ENCODE results near the gene SMYD3. TPM values are rescaled to one million over a fixed set of nuclear protein-coding genes. Genes with fewer than 3 reads are reported as not detected.

The SMYD3 gene
- polyA plus RNA-seq, 1 donor from 2014 or later = 48.6 TPM

DNA sequence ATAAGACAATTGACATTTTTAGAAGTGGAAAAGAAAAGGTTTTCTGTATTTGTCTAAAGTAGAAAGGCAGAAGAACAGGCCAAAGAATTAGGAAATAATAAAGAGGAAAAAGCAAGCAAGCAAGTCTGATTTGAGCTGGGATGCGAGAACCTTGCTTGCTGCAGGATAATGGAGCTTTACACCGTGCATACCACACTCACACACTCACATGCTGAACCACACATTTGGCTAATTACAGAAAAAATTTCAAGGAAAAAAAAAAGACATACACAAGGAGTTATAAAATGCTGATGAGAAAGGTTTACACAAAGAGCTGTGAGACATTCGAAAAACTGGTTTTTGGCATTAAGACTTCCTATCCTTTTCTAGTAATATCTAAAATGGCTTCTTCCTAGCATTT lies 758.4 kb downstream of the SMYD3 start:
- Histone ChIP-seq H3F3A (ENCODE audit: insufficient read depth, low read length, poor library complexity, severe bottlenecking) (no peaks in the 10 kb centered on the region), H3K9ac (ENCODE audit: low read length) (no peak overlapping the region), H3K27me3 (ENCODE audit: insufficient read depth, low read depth, low read length) (no peaks in the 10 kb centered on the region), H3K9me2 (ENCODE audit: insufficient read depth, low read length) (no peaks in the 10 kb centered on the region), H2AFZ (ENCODE audit: low read depth, low read length) (no peak overlapping the region), H3K27ac (ENCODE audit: low read length) (no peak overlapping the region), H4K20me1 (ENCODE audit: insufficient read depth) (no peaks in the 10 kb centered on the region), H3K36me3 (ENCODE audit: insufficient read depth, low read length) (no peaks in the 10 kb centered on the region), H3K79me2 (replicated peaks; ENCODE audit: insufficient read depth, low read length) (no peaks in the 10 kb centered on the region), H3K4me2 (ENCODE audit: low read length) (no peak overlapping the region), H3K9me3 (ENCODE audit: low read length) (no peaks in the 10 kb centered on the region), H3K4me3 (ENCODE audit: low read length) (no peak overlapping the region)
- TF ChIP-seq SMC3 (conservative IDR thresholded peaks at IDR 0.05; ENCODE audit: poor library complexity) (no peak), RAD21 (conservative IDR thresholded peaks at IDR 0.05) (no peak), REST (IDR thresholded peaks at IDR 0.05; ENCODE audit: borderline replicate concordance) (no peak), EP300 (conservative IDR thresholded peaks at IDR 0.05; ENCODE audit: poor library complexity, severe bottlenecking) (no peak), POLR2AphosphoS5 (IDR thresholded peaks at IDR 0.05) (no peak), TAF1 (IDR thresholded peaks at IDR 0.05; ENCODE audit: low read depth) (no peak), EZH2 (IDR thresholded peaks at IDR 0.05; ENCODE audit: borderline replicate concordance, insufficient read depth, low read length, poor library complexity, severe bottlenecking) (no peak)
- TF ChIP-seq, protein P1, sequence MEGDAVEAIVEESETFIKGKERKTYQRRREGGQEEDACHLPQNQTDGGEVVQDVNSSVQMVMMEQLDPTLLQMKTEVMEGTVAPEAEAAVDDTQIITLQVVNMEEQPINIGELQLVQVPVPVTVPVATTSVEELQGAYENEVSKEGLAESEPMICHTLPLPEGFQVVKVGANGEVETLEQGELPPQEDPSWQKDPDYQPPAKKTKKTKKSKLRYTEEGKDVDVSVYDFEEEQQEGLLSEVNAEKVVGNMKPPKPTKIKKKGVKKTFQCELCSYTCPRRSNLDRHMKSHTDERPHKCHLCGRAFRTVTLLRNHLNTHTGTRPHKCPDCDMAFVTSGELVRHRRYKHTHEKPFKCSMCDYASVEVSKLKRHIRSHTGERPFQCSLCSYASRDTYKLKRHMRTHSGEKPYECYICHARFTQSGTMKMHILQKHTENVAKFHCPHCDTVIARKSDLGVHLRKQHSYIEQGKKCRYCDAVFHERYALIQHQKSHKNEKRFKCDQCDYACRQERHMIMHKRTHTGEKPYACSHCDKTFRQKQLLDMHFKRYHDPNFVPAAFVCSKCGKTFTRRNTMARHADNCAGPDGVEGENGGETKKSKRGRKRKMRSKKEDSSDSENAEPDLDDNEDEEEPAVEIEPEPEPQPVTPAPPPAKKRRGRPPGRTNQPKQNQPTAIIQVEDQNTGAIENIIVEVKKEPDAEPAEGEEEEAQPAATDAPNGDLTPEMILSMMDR (IDR thresholded peaks at IDR 0.05; ENCODE audit: poor library complexity, severe bottlenecking) = no peak

DNA sequence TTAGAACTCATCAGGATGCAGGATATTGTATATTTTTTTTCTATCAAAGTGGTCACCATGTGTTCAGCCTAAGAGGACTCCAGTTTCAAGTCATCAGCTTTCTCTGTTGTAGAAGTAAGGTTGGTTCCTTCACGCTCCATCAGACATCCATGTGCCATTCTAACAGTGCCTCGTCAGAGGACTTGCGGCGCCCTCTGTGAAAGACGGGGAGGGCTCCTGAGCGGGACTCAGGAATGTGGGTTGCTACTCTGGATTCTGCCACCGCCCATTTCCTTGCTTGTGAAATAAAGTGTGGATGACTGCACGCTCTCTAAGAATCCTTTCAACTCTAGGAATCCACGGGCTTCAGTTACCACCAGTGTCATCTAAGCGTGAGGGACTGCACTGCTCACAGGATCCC lies 758.8 kb downstream of the SMYD3 start:
- no peak overlapping the region for H3K27ac ChIP-seq (ENCODE audit: low read length)
- H3K36me3 ChIP-seq (ENCODE audit: insufficient read depth, low read length) = no peaks in the 10 kb centered on the region
- H3K4me2 ChIP-seq (ENCODE audit: low read length) = no peak overlapping the region
- H3F3A ChIP-seq (ENCODE audit: insufficient read depth, low read length, poor library complexity, severe bottlenecking) = no peaks in the 10 kb centered on the region
- no peak overlapping the region for H2AFZ ChIP-seq (ENCODE audit: low read depth, low read length)
- no peak for TF ChIP-seq REST (IDR thresholded peaks at IDR 0.05; ENCODE audit: borderline replicate concordance)
- TF ChIP-seq EZH2 (IDR thresholded peaks at IDR 0.05; ENCODE audit: borderline replicate concordance, insufficient read depth, low read length, poor library complexity, severe bottlenecking) = no peak
- no peak for TF ChIP-seq POLR2AphosphoS5 (IDR thresholded peaks at IDR 0.05)
- TF ChIP-seq, protein P1 (IDR thresholded peaks at IDR 0.05; ENCODE audit: poor library complexity, severe bottlenecking) = no peak
- TF ChIP-seq MXI1 (conservative IDR thresholded peaks at IDR 0.05; ENCODE audit: poor library complexity, severe bottlenecking) = no peak
- no peak for TF ChIP-seq TAF1 (IDR thresholded peaks at IDR 0.05; ENCODE audit: low read depth)
- no peak for TF ChIP-seq EP300 (conservative IDR thresholded peaks at IDR 0.05; ENCODE audit: poor library complexity, severe bottlenecking)
- TF ChIP-seq RAD21 (conservative IDR thresholded peaks at IDR 0.05) = no peak
- no peak for TF ChIP-seq SMC3 (conservative IDR thresholded peaks at IDR 0.05; ENCODE audit: poor library complexity)
- H3K4me3 ChIP-seq (ENCODE audit: low read length) = no peak overlapping the region
- no peaks in the 10 kb centered on the region for H4K20me1 ChIP-seq (ENCODE audit: insufficient read depth)
- no peaks in the 10 kb centered on the region for H3K79me2 ChIP-seq (replicated peaks; ENCODE audit: insufficient read depth, low read length)
- no peaks in the 10 kb centered on the region for H3K27me3 ChIP-seq (ENCODE audit: insufficient read depth, low read depth, low read length)
- no peak overlapping the region for H3K9ac ChIP-seq (ENCODE audit: low read length)
- no peaks in the 10 kb centered on the region for H3K9me2 ChIP-seq (ENCODE audit: insufficient read depth, low read length)
- H3K9me3 ChIP-seq (ENCODE audit: low read length) = no peaks in the 10 kb centered on the region

Measured in neural cell (in vitro differentiated cells).